K562 (cell line): Measurements from ENCODE around the gene HAP1. TPM values are rescaled to one million over a fixed set of nuclear protein-coding genes. Genes with fewer than 3 reads are reported as not detected.

Experiments
- ARNT ChIP-seq, 2 experiments: fragments of 450-650 bp; IDR thresholded peaks; 2 replicates each; pipeline ENCODE4 v1.6.1; 2016; ENCODE audit warnings: mild to moderate bottlenecking in 1 of 2
- CEBPB ChIP-seq: fragments of 450-650 bp; IDR thresholded peaks from 2 replicates; pipeline ENCODE4 v1.6.1; 2016; ENCODE audit warnings: missing genetic modification characterization, missing compliant biosample characterization
- CEBPG ChIP-seq, 3 experiments: fragments of 200-800 bp in 1 of 3; sonication (Bioruptor generic) in 1 of 3; sonication (generic) in 1 of 3; formaldehyde crosslinking in 1 of 3; IDR thresholded peaks in 2 of 3; conservative IDR thresholded peaks in 1 of 3; 2 replicates each; pipeline versions ENCODE4 v1.6.1 to v1.8.0; 2016 to 2022; ENCODE audit warnings: missing compliant biosample characterization in 2 of 3, missing genetic modification characterization in 2 of 3, mild to moderate bottlenecking in 1 of 3, missing genetic modification reagents in 1 of 3
- EGR1 ChIP-seq: fragments of 450-650 bp; conservative IDR thresholded peaks from 2 replicates; pipeline ENCODE4 v1.6.1; 2017; ENCODE audit warnings: mild to moderate bottlenecking
- EP400 ChIP-seq: fragments of 450-650 bp; IDR thresholded peaks from 2 replicates; pipeline ENCODE4 v1.6.1; 2017; ENCODE audit warnings: antibody characterized with exemption, mild to moderate bottlenecking, moderate library complexity
- FOXK1 ChIP-seq: sonication (generic); formaldehyde crosslinking; IDR thresholded peaks from 2 replicates; pipeline ENCODE4 v1.8.0; 2022; ENCODE audit warnings: missing genetic modification reagents, mild to moderate bottlenecking, borderline replicate concordance
- HIVEP1 ChIP-seq: fragments of 250-450 bp; sonication (Bioruptor Pico); IDR thresholded peaks from 2 replicates; pipeline ENCODE4 v1.4.0; 2020; ENCODE audit warnings: mild to moderate bottlenecking
- ILF3 ChIP-seq: fragments of 450-650 bp; IDR thresholded peaks from 2 replicates; pipeline ENCODE4 v1.6.1; 2018; ENCODE audit warnings: antibody characterized with exemption, mild to moderate bottlenecking, moderate library complexity, borderline replicate concordance
- KDM1A ChIP-seq, 2 experiments: fragments of 450-650 bp; IDR thresholded peaks; 2 replicates each; pipeline ENCODE4 v1.6.1; 2016; ENCODE audit warnings: mild to moderate bottlenecking in 2 of 2
- NCOR1 ChIP-seq: fragments of 450-650 bp; IDR thresholded peaks from 2 replicates; pipeline ENCODE4 v1.6.1; 2016; ENCODE audit warnings: mild to moderate bottlenecking, moderate library complexity
- PRDM10 ChIP-seq: fragments of 450-650 bp; IDR thresholded peaks from 2 replicates; pipeline ENCODE4 v1.6.1; 2018; ENCODE audit not compliant: partially characterized antibody
- RB1 ChIP-seq: fragments of 450-650 bp; IDR thresholded peaks from 2 replicates; pipeline ENCODE4 v1.6.1; 2017; ENCODE audit warnings: low read depth, mild to moderate bottlenecking
- REST ChIP-seq, 2 experiments: fragments of 450-650 bp; formaldehyde crosslinking in 1 of 2; IDR thresholded peaks; 2 replicates each; pipeline versions ENCODE4 v1.4.0 to v1.6.1; 2014 to 2020; ENCODE audit warnings: mild to moderate bottlenecking in 2 of 2, borderline replicate concordance in 1 of 2, low read depth in 1 of 2
- ZNF121 ChIP-seq: sonication (generic); formaldehyde crosslinking; conservative IDR thresholded peaks from 2 replicates; pipeline ENCODE4 v1.8.0; 2022; ENCODE audit warnings: missing genetic modification reagents
- polyA plus RNA-seq, 8 experiments: library from polyadenylated mRNA; depleted of rRNA in 4 of 8; stranded (reverse) in 5 of 8; unstranded in 3 of 8; fragments of >200 nt; fragmentation: Nextera tagmentation in 2 of 8; fragmentation: Illumina TruSeq in 1 of 8; extraction: Ambion mirVana in 2 of 8; extraction: Trizol in 1 of 8; gene quantifications; 2 replicates each; pipeline versions ENCODE4 v1.2.1 to v1.2.3, GENCODE V29; 2011 to 2014; ENCODE audit warnings: inconsistent platforms in 1 of 8, missing spikeins in 1 of 8
- total RNA-seq, 7 experiments: library from RNA; depleted of rRNA in 6 of 7; stranded (reverse); fragments of >200 nt in 6 of 7; fragmentation: Illumina TruSeq in 2 of 7; extraction: Trizol in 2 of 7; gene quantifications; 2 replicates each; pipeline versions ENCODE4 v1.2.1 to v1.2.3, GENCODE V29; 2011 to 2021; ENCODE audit warnings: low replicate concordance in 1 of 7

HAP1 gene
- total and polyA plus RNA-seq, 9 of the 15 experiments (the other 6 are each of a cell fraction or from before 2014, with no cell fraction given): under 0.01 to 0.09 (median 0.04) TPM; not detected in 6

- TF ChIP-seq REST (IDR thresholded peaks at IDR 0.05; ENCODE audit: borderline replicate concordance): peak; percentile 37; the same call in 1 of the 2 replicates
- TF ChIP-seq REST (CRISPR knock-in tag; IDR thresholded peaks at IDR 0.05; ENCODE audit: low read depth): no peak
- no peak for TF ChIP-seq HIVEP1 (CRISPR knock-in tag)
- peak; percentile 88 for TF ChIP-seq EGR1
- peak; percentile 66 for TF ChIP-seq CEBPB (tag)
- 0 out of 4 replicates have a peak, but pooled peaks of 1 of the 2 experiments have one; percentile 48 for TF ChIP-seq ARNT (IDR thresholded peaks at IDR 0.05)
- no peak for TF ChIP-seq FOXK1
- TF ChIP-seq KDM1A (IDR thresholded peaks at IDR 0.05): peak in 1 of 2 experiments; percentile 11; a peak in 1 of 4 replicates
- TF ChIP-seq PRDM10: peak; percentile 98
- 0 out of 2 replicates have a peak, but pooled peaks have one; percentile 4 for TF ChIP-seq NCOR1
- peak; percentile 2; the same call in 1 of the 2 replicates for TF ChIP-seq EP400
- no peak for TF ChIP-seq ZNF121 (CRISPR knock-in tag)
- TF ChIP-seq CEBPG (CRISPR knock-in tag; IDR thresholded peaks at IDR 0.05): no peak
- peak in 1 of 2 experiments; percentile 48; a peak in 2 of 4 replicates for TF ChIP-seq CEBPG (tag; conservative IDR thresholded peaks at IDR 0.05 in 1 of 2, IDR thresholded peaks at IDR 0.05 in 1 of 2)
- TF ChIP-seq RB1: 0 out of 2 replicates have a peak, but pooled peaks have one; percentile 5
- TF ChIP-seq ILF3: 0 out of 2 replicates have a peak, but pooled peaks have one; percentile 33
Measured at GRCh38 chr17:41687828-41688640, 46.4 kb downstream of the HAP1 start (continued).
